Activated CD8-positive, alpha-beta memory T cell treated with anti-CD3 and anti-CD28 coated beads, Interleukin-2, amount 10 ng/mL, durations not matched to agents 7 days and 5 days (primary cell): ENCODE results near the gene HEXIM2. TPM values are rescaled to one million over a fixed set of nuclear protein-coding genes. Genes with fewer than 3 reads are reported as not detected.
"Not testable (repeated sequence)": the region's sequence is repeated elsewhere in the genome, so short reads cannot be mapped to it uniquely, and the experiment has no call there.

Experiments used
- ATAC-seq: fragments of 150-1000 bp; cut with Tn5 transposase; one replicate; pipeline ENCODE4 v1.10.0; 2021; ENCODE audit warnings: moderate library complexity
- CTCF ChIA-PET: fragments of 350-600 bp; sonication (Branson Sonifier 250); formaldehyde crosslinking; loops from one replicate; lab custom pipeline; 2021; ENCODE audit warnings: antibody characterized with exemption; lab: Charles Lee
- DNase-seq: peaks from one replicate; pipeline ENCODE4 v3.0.0-alpha.2; 2020
- H3K27ac Mint-ChIP-seq: one replicate; pipeline ENCODE4 v1.8.0; 2021; ENCODE audit warnings: mild to moderate bottlenecking, mixed read lengths
- H3K27me3 Mint-ChIP-seq: one replicate; pipeline ENCODE4 v1.8.0; 2021; ENCODE audit warnings: mixed read lengths
- H3K36me3 Mint-ChIP-seq: one replicate; pipeline ENCODE4 v1.8.0; 2021; ENCODE audit warnings: mild to moderate bottlenecking, mixed read lengths
- H3K4me1 Mint-ChIP-seq: one replicate; pipeline ENCODE4 v1.8.0; 2021; ENCODE audit warnings: mixed read lengths
- H3K4me3 Mint-ChIP-seq: one replicate; pipeline ENCODE4 v1.8.0; 2021; ENCODE audit warnings: mild to moderate bottlenecking, moderate library complexity, mixed read lengths
- H3K9me3 Mint-ChIP-seq: one replicate; pipeline ENCODE4 v1.8.0; 2022; ENCODE audit warnings: low read depth, mixed read lengths
- total RNA-seq, 2 experiments: library from RNA; stranded (reverse); gene quantifications; one replicate each; pipeline ENCODE4 v1.2.3, GENCODE V29; 2021

Gene HEXIM2
- total RNA-seq, 2 experiments from 2014 or later, result 6.9 to 7.5 TPM

DNA sequence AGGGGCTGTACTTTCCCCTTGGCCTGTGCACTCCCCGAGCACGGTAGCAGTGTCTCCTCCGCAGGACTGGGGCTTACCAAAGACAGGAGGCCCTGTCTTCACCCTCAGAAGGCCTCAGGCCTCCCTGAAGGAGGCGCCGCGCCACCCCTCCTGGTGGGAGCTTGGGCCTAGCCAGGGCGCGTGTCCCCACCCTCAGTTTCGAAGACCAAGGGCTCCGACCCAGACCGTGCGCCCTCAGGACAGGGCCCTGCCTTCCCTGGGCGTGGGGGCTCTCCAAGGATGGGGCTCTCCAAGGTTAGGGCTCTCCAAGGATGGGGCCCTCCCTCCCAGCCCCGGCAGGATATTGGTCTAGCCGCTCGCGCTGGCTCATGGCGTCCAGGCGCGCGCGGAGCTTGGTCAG, 41.1 kb upstream of the HEXIM2 start:
- Mint-ChIP-seq H3K27ac (no peak overlapping the region), H3K4me1 (peaks cover 5% of the 10 kb centered on the region), H3K36me3 (no peaks in the 10 kb centered on the region), H3K27me3 (peaks cover 13% of the 10 kb centered on the region), H3K9me3 (no peaks in the 10 kb centered on the region), H3K4me3 (no peak overlapping the region)
- no peak for DNase-seq
- CTCF ChIA-PET, result interaction anchor here (1.1 kb wide), 1 partner anchor 15 kb away, joined by 6 read pairs; the partner anchor contains the start of gene ACBD4
- ATAC-seq, result no peak

DNA sequence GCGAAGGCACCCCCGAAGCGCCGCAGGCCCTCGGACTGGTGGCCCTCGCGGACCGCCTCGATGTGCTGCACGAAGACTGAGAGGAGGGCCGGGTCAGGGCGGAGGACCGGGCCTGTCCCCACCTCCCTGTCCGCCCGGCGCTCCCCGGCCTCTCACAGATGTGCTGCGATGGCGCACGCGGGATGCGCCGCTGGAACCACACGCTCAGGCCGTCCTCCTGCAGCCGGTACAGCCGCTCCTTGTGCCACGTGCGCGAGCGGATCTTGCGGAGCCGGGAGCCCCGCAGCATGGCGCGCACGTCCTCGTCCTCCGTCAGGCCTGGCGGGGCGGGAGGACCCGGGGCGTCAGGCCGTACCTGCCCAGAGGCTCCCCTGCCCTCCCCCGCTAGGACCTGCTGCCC, 40.6 kb upstream of the HEXIM2 start:
- H3K9me3 Mint-ChIP-seq, result no peaks in the 10 kb centered on the region
- H3K4me3 Mint-ChIP-seq, result no peak overlapping the region
- no peak for DNase-seq
- CTCF ChIA-PET, result no interaction called here
- no peak overlapping the region for H3K27ac Mint-ChIP-seq
- no peak for ATAC-seq
- H3K36me3 Mint-ChIP-seq, result no peaks in the 10 kb centered on the region
- H3K27me3 Mint-ChIP-seq, result peaks cover 12% of the 10 kb centered on the region
- H3K4me1 Mint-ChIP-seq, result peaks cover 5% of the 10 kb centered on the region

DNA sequence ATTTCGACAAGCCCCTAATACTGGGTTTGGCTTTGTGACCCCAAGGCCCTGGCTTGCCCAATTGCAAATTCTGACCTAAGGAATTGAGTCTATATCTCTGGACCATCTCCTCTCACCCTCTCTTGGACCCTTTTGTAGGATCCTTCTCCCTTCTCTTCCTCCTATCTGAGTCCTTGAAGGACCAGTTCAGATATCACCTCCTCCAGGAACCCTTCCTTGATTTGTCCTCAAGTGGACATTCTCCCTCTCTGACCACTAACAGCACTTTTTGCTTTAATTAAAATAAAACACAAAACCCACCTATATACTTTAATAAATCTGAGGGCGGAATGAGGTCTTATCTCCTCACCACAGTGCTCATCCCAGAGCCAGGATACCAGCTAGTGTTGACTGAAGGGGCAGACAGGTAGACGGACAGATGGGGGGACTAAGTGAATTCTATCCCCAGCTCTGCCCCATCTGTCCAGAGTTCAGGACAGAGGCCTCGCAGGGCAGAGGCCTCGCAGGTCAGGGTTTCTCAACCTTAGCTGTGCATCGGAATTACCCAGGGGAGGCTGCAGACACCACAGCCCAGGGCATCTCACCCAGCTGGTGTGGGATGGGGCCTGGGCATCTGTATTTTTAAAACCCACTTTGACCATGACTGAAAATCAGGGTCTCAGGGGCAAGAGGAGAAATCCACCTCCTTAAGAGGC, 38.5 kb upstream of the HEXIM2 start:
- no peak for DNase-seq
- H3K4me1 Mint-ChIP-seq, result peaks cover 5% of the 10 kb centered on the region
- CTCF ChIA-PET, result interaction anchor here (0.7 kb wide), 1 partner anchor 11 kb away, joined by 3 read pairs; no protein-coding TSS in a partner anchor
- no peak for ATAC-seq
- H3K4me3 Mint-ChIP-seq, result no peak overlapping the region
- no peaks in the 10 kb centered on the region for H3K9me3 Mint-ChIP-seq
- H3K36me3 Mint-ChIP-seq, result no peaks in the 10 kb centered on the region
- H3K27me3 Mint-ChIP-seq, result peaks cover 10% of the 10 kb centered on the region
- no peak overlapping the region for H3K27ac Mint-ChIP-seq

DNA sequence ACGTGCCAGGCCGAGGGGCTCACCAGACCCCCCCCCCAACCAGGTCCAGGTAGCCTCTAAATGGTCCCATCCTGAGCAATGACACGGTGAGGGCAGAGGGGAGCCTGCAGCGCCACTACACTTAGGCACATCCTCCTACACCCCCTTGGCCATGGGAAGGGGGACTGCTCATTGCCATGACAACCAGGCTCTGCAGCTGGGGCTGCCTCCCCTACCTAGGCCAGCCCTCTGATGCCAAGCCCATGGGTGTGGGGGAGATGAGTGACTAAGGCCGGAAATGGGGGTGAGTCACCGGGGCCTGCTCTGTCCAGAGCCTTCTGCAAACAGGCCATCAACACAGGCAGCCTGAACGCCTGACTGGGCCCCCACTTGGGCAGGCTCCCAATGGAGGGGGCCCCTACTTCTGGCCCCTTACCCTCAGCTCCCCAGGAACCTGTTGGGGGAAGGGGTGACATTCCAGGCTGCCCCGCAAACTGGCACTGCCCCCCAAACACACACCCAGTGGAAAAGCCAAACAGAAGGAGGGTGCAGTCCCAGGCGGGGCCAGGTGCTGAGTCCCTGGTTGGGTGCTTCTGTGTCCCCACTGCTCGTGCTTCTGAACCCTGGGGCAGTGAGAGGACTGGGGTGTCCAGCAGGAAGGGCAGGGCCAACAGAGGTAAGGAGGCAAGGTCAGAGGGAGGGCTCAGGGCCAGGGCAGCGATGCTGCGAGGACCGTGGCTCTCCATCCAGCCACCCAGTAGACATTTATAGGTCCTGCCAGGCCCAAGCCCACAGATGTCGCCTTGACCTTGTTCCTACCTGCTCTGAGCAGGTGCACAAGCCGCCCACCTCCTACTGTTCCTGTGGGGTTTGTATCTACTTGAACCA, 37.5 kb upstream of the HEXIM2 start:
- Mint-ChIP-seq H3K27me3 (peaks cover 10% of the 10 kb centered on the region), H3K4me3 (no peak overlapping the region), H3K9me3 (no peaks in the 10 kb centered on the region), H3K27ac (peak overlapping the region; percentile 32), H3K4me1 (peaks cover 5% of the 10 kb centered on the region), H3K36me3 (no peaks in the 10 kb centered on the region)
- peak; percentile 77 for ATAC-seq
- peak; percentile 62 for DNase-seq
- CTCF ChIA-PET, result interaction anchor here (1.8 kb wide), 1 partner anchor 11 kb away, joined by 11 read pairs; the partner anchor contains the start of gene ACBD4

DNA sequence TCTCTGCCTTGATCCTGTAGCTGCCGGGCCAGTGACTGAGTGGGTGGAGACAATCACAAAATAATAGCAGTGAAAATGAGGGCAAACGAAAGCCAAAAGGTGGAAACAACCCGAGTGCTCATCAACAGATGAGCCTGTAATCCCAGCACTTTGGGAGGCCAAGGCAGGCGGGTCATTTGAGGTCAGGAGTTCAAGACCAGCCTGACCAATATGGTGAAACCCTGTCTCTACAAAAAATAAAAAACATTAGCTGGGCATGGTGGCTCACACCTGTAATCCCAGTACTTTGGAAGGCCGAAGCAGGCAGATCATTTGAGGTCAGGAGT, 36.9 kb upstream of the HEXIM2 start:
- not testable (repeated sequence) for ATAC-seq, DNase-seq, H3K36me3 Mint-ChIP-seq, H3K4me3 Mint-ChIP-seq, H3K4me1 Mint-ChIP-seq, H3K9me3 Mint-ChIP-seq, H3K27me3 Mint-ChIP-seq
- CTCF ChIA-PET, result interaction anchor here (1.8 kb wide), 1 partner anchor 11 kb away, joined by 11 read pairs; the partner anchor contains the start of gene ACBD4
- H3K27ac Mint-ChIP-seq, result peak overlapping the region; percentile 32

DNA sequence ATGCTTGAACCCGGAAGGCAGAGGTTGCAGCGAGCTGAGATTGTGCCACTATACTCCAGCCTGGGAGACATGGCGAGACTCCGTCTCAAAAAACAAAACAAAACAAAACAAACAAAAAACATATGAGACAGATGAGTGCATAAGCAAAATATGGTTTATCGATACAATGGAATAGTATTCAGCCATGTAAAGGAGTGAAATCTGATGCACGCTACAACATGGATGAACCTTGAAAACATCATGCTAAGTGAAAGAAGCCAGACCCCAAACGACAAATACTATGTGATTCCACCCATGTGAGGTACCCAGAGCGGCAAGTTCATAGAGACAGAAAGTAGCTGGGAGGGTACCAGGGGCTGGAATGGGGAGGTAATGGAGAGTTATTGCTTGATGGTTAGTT, 36.2 kb upstream of the HEXIM2 start:
- CTCF ChIA-PET, result interaction anchor here (1.8 kb wide), 1 partner anchor 10 kb away, joined by 11 read pairs; the partner anchor contains the start of gene ACBD4
- no peaks in the 10 kb centered on the region for H3K9me3 Mint-ChIP-seq
- H3K36me3 Mint-ChIP-seq, result no peaks in the 10 kb centered on the region
- peaks cover 10% of the 10 kb centered on the region for H3K27me3 Mint-ChIP-seq
- H3K4me1 Mint-ChIP-seq, result peaks cover 5% of the 10 kb centered on the region
- no peak overlapping the region for H3K4me3 Mint-ChIP-seq
- no peak overlapping the region for H3K27ac Mint-ChIP-seq
- DNase-seq (no peak), ATAC-seq (no peak)

DNA sequence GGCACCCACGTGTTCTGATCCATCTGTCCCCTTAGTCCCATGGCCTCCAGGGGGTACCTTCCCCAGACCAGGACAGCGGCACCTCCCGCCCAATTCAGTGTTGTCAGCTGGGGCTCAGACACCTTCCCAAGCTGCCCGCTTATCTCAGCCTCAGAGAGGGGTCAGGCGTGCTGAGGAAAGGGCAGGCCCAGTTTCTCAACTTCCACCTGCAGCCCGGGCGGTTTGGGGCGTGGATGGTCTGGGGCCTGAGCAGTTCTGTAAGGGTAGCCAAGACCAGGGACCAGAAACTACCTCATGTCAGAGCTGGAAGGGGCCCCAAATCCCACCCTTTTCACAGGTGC, 34.5 kb upstream of the HEXIM2 start:
- CTCF ChIA-PET, result interaction anchor here (0.8 kb wide), 3 partner anchors 9 to 352 kb away, joined by 3 read pairs; partner anchors contain the start of gene ACBD4
- H3K27ac Mint-ChIP-seq, result no peak overlapping the region
- H3K36me3 Mint-ChIP-seq, result no peaks in the 10 kb centered on the region
- ATAC-seq, result no peak
- H3K4me1 Mint-ChIP-seq, result peaks cover 5% of the 10 kb centered on the region
- H3K4me3 Mint-ChIP-seq, result no peak overlapping the region
- H3K9me3 Mint-ChIP-seq, result no peaks in the 10 kb centered on the region
- H3K27me3 Mint-ChIP-seq, result peaks cover 11% of the 10 kb centered on the region
- no peak for DNase-seq

DNA sequence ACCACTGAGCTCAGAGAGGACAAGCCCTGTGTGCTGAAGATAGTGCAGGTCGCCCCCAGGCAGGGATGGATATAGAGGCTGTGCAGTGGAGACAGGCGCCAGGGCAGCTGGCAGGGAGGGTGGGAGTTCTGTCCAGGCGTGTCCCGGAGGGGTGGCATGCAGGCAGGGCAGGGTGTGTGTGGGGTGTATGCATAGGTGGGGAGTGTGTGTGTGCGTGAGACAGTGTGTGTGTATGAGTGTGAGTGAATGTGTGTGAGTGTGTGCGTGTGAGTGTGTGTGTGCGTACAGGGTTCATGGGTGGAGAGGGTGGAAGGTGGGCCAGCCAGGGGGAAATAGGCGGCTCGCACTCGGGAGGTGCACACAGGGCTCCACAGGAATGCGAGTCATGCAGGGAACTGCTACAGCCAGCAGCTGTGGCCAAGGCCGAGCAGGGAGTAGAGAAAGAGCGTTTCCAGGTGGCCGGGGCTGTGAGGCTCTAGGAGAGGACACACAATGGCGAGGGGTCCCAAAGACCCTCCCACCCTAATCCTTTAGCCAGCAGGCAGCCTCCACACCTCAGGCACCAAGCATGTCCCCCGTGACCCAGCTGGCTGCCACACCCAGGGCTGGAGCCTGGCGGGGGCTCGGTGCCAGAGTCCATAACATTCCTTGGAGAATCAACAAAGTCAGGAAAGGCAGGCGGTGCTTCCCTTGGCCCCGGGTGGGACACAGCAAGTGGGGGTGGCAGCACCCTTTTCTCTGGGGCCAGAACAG, 34.0 kb upstream of the HEXIM2 start:
- CTCF ChIA-PET, result interaction anchor here (0.8 kb wide), 2 partner anchors 8 to 352 kb away, joined by 3 read pairs; partner anchors contain the start of gene ACBD4
- Mint-ChIP-seq H3K36me3 (no peaks in the 10 kb centered on the region), H3K4me3 (no peak overlapping the region), H3K27me3 (peaks cover 9% of the 10 kb centered on the region), H3K9me3 (no peaks in the 10 kb centered on the region), H3K27ac (no peak overlapping the region), H3K4me1 (peaks cover 5% of the 10 kb centered on the region)
- no peak for ATAC-seq
- no peak for DNase-seq

DNA sequence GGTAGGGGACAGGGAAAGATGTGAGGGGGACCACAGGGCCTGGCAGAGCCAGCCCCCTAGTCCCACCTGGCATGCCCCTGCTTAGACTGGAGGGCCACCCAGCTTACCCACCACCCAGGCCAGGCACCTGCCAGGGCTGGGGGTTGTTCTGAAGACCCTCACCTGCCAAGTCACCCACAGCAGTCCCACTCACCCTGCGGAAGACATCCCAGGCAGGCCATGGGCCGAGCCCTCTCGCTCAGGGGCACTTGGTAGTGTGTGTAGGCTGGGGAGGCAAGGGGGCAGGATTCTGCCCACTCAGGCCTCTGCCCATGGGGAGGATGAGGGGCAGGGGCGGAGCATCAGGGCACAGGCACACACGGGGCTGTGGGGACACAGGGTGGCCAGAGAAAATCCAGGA, 33.3 kb upstream of the HEXIM2 start:
- DNase-seq, result no peak
- H3K27ac Mint-ChIP-seq, result no peak overlapping the region
- no peaks in the 10 kb centered on the region for H3K36me3 Mint-ChIP-seq
- CTCF ChIA-PET, result interaction anchor here (1.7 kb wide), 1 partner anchor 89 kb away, joined by 4 read pairs; no protein-coding TSS in a partner anchor
- H3K9me3 Mint-ChIP-seq, result no peaks in the 10 kb centered on the region
- peaks cover 7% of the 10 kb centered on the region for H3K4me1 Mint-ChIP-seq
- peaks cover 9% of the 10 kb centered on the region for H3K27me3 Mint-ChIP-seq
- no peak for ATAC-seq
- no peak overlapping the region for H3K4me3 Mint-ChIP-seq

DNA sequence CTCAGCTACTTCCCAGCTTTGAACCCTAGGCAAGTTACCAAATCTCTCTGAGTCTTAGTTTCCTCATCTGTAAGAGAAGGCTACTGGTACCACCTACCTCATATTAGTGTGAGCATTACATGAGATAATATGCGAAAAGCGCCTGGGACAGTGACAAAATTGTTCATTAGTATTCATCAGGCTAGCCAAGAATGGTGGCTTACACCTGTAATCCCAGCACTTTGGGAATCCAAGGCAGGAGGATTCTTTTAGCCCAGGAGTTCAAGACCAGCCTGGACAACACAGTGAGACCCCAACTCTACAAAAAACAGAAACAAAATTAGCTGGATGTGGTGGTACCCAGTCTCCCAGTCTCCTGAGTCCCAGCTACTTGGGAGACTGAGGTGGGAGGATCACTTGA, 32.7 kb upstream of the HEXIM2 start:
- CTCF ChIA-PET, result interaction anchor here (1.7 to 11.4 kb wide), 2 partner anchors 69 to 89 kb away, joined by 4 to 401 read pairs; no protein-coding TSS in a partner anchor
- H3K36me3 Mint-ChIP-seq, result no peaks in the 10 kb centered on the region
- H3K9me3 Mint-ChIP-seq, result no peaks in the 10 kb centered on the region
- DNase-seq, result no peak
- H3K27me3 Mint-ChIP-seq, result peaks cover 9% of the 10 kb centered on the region
- H3K4me1 Mint-ChIP-seq, result peaks cover 10% of the 10 kb centered on the region
- no peak overlapping the region for H3K27ac Mint-ChIP-seq
- H3K4me3 Mint-ChIP-seq, result no peak overlapping the region
- no peak for ATAC-seq

DNA sequence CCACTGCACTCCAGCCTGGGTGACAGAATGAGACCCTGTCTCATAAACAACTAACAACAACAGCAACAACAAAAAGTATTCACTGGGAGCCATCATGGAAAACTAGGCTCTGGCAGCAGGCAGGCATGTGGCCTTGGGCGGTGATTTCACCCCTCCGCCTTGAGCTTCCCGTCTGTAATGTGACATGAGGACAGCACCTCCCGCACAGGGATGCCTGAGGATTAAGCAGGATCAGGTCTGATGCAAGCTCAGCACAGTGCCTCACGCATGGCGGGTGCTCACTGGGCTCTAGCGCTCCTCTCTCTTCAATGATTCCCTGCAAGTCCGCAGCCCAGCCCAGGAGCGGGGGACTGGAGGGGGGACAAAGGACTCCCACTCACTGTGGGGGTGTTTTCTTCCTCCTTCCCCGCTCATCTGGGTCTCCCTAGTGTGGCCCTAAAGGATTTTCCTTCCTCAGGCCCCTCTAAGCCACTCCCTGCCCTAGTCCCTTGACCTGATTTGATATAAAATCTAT, 32.2 kb upstream of the HEXIM2 start:
- H3K4me3 Mint-ChIP-seq, result no peak overlapping the region
- no peaks in the 10 kb centered on the region for H3K36me3 Mint-ChIP-seq
- peaks cover 7% of the 10 kb centered on the region for H3K4me1 Mint-ChIP-seq
- DNase-seq (no peak), ATAC-seq (no peak)
- no peaks in the 10 kb centered on the region for H3K9me3 Mint-ChIP-seq
- H3K27me3 Mint-ChIP-seq, result peaks cover 9% of the 10 kb centered on the region
- no peak overlapping the region for H3K27ac Mint-ChIP-seq
- CTCF ChIA-PET, result interaction anchor here (1.0 to 11.4 kb wide), 3 partner anchors 10 to 90 kb away, joined by 3 to 401 read pairs (median 4); no protein-coding TSS in a partner anchor

DNA sequence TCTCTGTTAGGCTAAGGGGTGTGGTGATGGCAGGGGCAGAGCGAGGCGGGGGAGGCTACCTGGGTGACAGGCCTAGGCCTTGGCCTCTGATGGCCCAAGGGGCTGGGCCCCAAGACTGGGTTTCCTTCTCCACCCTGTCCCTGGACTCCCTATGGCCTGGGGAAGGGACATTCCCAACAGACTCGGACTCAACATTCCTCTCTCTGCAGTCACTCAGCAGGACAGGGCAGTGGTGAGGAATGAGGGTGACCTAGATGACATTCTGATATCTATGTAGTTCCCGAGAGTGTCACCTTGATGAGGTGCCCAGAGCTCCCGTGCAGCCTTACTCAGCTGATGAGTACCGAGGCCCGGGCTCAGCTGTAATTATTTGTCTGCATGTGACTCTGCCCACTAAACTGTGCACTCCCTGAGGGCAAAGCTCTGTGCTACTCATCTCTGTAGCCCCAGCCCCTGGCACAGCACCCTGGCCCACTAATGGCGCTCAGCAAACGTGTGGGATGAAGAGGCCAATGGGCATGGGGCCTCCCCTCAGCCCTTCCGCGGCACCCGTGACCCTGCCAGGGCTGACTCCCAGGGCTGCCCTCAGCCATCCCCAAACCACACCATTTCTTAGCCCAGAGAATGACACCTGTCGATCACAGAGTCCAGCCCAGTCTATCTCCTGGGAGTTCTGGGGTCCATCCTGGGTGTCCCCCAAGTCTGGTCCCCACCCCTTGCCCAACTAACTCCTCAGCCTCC, 31.6 kb upstream of the HEXIM2 start:
- H3K9me3 Mint-ChIP-seq, result no peaks in the 10 kb centered on the region
- CTCF ChIA-PET, result interaction anchor here (1.0 to 11.4 kb wide), 3 partner anchors 9 to 91 kb away, joined by 3 to 401 read pairs (median 4); no protein-coding TSS in a partner anchor
- ATAC-seq (no peak), DNase-seq (no peak)
- H3K4me3 Mint-ChIP-seq, result no peak overlapping the region
- H3K27ac Mint-ChIP-seq, result no peak overlapping the region
- H3K36me3 Mint-ChIP-seq, result no peaks in the 10 kb centered on the region
- H3K27me3 Mint-ChIP-seq, result peaks cover 9% of the 10 kb centered on the region
- H3K4me1 Mint-ChIP-seq, result peaks cover 6% of the 10 kb centered on the region
